T-helper 2 cell treated with Interferon-gamma antibody and Interleukin-4, amounts not matched to agents 5 μg/mL and 100 μg/mL, for 36 hours (primary cell): Measurements from ENCODE around the gene MAST2.
A peak's percentile ranks its signal among the peaks of the same experiment; 100 is the strongest.

Experiments used
- DNase-seq: peaks from one replicate; pipeline ENCODE4 v3.0.0; 2021; ENCODE audit warnings: low spot score
- H3K27ac Mint-ChIP-seq: one replicate; pipeline ENCODE4 v1.8.0; 2021; ENCODE audit warnings: mild to moderate bottlenecking, mixed read lengths
- H3K27me3 Mint-ChIP-seq: one replicate; pipeline ENCODE4 v1.8.0; 2021; ENCODE audit warnings: low read depth, mixed read lengths
- H3K36me3 Mint-ChIP-seq: one replicate; pipeline ENCODE4 v1.8.0; 2021; ENCODE audit warnings: low read depth, mixed read lengths
- H3K4me1 Mint-ChIP-seq: one replicate; pipeline ENCODE4 v1.8.0; 2021; ENCODE audit warnings: low read depth, mixed read lengths
- H3K4me3 Mint-ChIP-seq: one replicate; pipeline ENCODE4 v1.8.0; 2022; ENCODE audit warnings: mild to moderate bottlenecking, moderate library complexity, mixed read lengths
- H3K9me3 Mint-ChIP-seq: one replicate; pipeline ENCODE4 v1.8.0; 2021; ENCODE audit warnings: mixed read lengths

Gene MAST2

DNA sequence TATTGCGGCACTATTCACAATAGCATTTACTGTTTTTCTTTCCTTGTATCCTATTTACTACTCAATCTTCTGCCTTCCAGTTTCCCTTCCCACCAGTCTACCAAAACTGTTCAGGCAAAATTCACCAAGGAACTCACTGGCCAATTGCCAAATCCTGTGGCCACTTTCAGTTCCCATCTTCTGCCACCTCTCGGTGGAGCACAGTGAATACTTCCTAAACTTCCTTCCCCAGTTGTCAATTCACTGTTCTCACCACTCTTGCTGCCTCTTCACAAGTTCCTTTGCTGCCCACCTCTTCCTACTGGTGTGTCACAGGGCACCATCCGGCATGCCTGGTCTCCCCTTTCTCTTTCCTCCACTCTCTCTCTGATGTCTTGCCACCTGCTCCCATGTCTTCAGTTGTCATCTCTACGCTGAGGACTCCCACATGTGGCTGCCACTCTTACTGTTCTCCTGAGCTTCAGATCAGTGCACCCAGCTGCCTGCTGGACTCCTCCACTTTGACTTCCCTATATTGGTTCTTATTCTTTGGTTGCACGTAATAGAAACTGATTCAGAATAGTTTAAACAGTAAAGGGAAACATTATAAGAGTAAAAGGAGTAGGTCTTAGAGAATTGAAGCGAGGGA, 214.6 kb downstream of the MAST2 start:
- H3K4me1 Mint-ChIP-seq, result no peaks in the 10 kb centered on the region
- no peak overlapping the region for H3K4me3 Mint-ChIP-seq
- no peaks in the 10 kb centered on the region for H3K27me3 Mint-ChIP-seq
- no peak for DNase-seq
- H3K27ac Mint-ChIP-seq, result no peak overlapping the region
- no peaks in the 10 kb centered on the region for H3K9me3 Mint-ChIP-seq
- peaks cover 2% of the 10 kb centered on the region for H3K36me3 Mint-ChIP-seq

DNA sequence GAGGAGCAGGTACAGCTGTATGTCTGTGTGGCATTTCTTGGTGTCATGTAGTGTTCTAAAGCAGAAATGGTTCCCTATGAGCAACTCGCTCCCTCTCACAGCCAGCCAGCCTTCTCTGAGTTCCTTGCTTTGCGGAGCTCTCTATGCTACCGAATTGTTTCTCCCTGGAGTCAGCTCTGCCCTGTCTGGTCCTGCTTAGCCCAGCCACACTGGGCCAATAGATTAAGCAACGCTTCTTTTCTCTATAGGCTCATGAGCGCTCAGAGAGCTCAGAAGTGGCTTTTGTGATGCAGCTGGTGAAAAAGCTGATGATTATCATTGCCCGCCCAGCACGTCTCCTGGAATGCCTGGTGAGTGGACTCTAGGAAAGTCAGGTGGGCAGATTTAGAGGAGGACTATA, 215.9 kb downstream of the MAST2 start:
- Mint-ChIP-seq H3K27ac (no peak overlapping the region), H3K4me1 (no peaks in the 10 kb centered on the region), H3K9me3 (no peaks in the 10 kb centered on the region), H3K4me3 (no peak overlapping the region), H3K27me3 (no peaks in the 10 kb centered on the region), H3K36me3 (peaks cover 8% of the 10 kb centered on the region)
- DNase-seq, result no peak

DNA sequence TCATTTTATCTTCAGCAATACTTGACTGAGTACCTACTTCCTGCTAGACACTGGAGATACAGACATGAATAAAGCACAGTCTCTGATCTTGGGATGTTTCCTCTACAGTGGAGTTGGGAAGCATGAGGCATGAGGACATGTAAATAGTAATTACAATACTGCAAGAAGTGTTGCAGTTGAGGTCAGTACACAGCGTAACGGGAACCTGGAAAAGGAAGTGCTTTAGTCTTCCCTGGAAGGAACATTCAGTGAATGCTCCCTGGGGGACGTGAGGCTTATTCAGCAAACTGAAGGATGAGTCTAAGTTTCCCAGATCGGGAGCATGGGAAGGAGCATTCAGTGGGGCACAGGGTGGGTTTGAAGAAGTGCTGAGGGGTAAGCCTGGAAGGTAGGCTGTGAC, 216.6 kb downstream of the MAST2 start:
- Mint-ChIP-seq H3K27ac (no peak overlapping the region), H3K36me3 (peaks cover 6% of the 10 kb centered on the region), H3K4me3 (no peak overlapping the region), H3K27me3 (no peaks in the 10 kb centered on the region), H3K9me3 (no peaks in the 10 kb centered on the region), H3K4me1 (no peaks in the 10 kb centered on the region)
- DNase-seq, result no peak

DNA sequence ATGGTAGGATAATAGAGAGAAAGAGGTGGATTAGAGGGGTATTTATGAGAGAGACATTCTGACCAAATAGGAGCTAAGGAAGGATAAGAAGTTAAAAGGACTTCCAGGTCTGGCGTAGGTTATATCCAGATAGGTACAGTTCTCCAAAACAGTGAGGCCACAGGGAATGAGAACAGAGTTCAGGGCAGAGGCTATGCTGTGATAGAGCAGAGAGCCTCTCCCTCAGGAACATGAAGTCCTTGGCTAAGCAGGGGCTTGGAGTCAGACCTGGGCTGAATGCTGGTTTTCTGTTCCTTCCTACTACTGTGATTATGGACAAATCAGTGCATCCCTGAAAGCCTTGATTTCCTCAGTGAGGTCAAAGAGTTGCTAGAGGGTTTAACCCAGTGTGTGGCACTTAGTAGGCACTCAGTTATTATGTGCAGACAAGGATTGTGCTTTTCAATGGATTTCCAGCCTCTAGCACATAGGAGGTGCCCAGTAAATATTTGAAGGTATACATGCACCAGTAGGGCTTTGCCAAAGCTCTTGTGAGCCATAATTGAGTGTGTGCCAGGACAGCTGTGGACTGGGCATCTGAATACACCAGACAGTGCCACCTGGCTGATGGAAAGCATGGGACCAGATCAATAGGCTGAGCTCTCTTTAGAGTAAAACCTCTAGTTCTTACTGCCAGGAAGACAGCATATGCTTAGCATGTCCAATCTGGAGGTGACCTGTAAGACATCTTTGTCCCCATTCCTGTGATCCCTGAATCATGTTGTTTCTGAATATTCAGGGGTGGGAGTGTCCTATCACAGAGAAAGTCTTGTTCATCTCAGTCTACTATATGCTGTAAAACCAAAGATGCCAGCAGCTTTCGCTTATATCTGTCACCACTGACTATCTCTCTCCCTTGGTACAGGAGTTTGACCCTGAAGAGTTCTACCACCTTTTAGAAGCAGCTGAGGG, 217.9 kb downstream of the MAST2 start:
- Mint-ChIP-seq H3K27me3 (no peaks in the 10 kb centered on the region), H3K9me3 (no peaks in the 10 kb centered on the region), H3K4me1 (no peaks in the 10 kb centered on the region), H3K27ac (no peak overlapping the region), H3K4me3 (no peak overlapping the region), H3K36me3 (peaks cover 6% of the 10 kb centered on the region)
- no peak for DNase-seq

DNA sequence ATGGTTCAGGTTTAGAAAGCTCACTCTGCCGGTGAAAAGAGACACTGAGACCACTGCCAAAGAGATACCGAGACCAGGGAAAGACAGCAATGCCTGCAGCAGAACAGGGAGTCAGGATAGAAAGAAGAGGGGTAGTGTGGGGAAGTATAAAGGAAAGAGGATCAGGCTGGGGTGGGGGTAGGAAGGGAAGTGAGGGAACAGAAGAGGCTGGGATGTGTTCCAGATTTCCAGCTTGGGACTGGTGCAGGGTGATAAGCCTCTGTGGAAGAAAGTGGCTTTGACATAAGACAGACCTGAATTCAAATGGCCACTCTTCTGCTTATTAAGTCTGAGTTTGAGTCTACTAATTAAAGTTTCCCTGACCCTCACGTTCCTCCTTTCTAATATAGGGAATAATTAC, 223.1 kb downstream of the MAST2 start:
- no peak for DNase-seq
- no peak overlapping the region for H3K27ac Mint-ChIP-seq
- H3K4me1 Mint-ChIP-seq, result no peaks in the 10 kb centered on the region
- peaks cover 6% of the 10 kb centered on the region for H3K36me3 Mint-ChIP-seq
- H3K27me3 Mint-ChIP-seq, result no peaks in the 10 kb centered on the region
- no peaks in the 10 kb centered on the region for H3K9me3 Mint-ChIP-seq
- H3K4me3 Mint-ChIP-seq, result no peak overlapping the region

DNA sequence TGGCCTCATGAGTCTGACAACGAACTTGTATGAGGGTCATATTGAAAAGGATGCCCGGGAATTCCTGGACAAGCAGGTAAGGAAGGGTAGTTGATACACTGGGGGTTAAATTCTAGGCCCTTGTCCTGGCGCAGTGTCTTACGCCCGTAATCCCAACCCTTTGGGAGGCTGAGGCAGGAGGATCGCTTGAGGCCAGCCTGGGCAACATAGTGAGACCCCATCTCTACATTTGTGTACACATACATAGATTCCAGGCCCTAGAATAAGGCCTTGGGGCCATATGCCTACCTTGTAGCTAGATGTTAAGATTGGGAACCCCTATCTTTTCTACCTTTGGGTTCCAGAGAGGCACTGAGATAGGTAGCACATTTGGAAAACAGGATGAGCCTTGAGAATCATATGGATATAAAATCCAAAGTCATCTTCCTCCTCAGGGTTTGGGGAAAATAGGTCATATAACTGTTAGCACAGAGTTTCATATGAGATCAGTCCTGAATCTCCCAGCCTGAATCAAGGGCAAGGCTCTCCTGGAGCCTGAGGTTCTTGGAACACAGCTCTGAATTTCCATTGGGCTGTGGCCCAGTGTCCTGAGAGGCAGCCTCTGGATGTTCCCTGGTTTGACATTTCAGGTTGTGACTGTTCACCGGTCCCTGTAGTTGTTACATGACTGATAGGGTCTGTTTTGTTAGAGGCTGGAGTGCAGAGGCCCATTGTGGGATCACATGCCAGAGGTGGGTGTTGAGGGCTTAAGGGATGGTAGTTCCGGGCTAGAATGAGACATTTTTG, 224.6 kb downstream of the MAST2 start:
- Mint-ChIP-seq H3K27me3 (no peaks in the 10 kb centered on the region), H3K4me1 (no peaks in the 10 kb centered on the region), H3K27ac (no peak overlapping the region), H3K4me3 (no peak overlapping the region), H3K9me3 (no peaks in the 10 kb centered on the region), H3K36me3 (peaks cover 6% of the 10 kb centered on the region)
- no peak for DNase-seq

DNA sequence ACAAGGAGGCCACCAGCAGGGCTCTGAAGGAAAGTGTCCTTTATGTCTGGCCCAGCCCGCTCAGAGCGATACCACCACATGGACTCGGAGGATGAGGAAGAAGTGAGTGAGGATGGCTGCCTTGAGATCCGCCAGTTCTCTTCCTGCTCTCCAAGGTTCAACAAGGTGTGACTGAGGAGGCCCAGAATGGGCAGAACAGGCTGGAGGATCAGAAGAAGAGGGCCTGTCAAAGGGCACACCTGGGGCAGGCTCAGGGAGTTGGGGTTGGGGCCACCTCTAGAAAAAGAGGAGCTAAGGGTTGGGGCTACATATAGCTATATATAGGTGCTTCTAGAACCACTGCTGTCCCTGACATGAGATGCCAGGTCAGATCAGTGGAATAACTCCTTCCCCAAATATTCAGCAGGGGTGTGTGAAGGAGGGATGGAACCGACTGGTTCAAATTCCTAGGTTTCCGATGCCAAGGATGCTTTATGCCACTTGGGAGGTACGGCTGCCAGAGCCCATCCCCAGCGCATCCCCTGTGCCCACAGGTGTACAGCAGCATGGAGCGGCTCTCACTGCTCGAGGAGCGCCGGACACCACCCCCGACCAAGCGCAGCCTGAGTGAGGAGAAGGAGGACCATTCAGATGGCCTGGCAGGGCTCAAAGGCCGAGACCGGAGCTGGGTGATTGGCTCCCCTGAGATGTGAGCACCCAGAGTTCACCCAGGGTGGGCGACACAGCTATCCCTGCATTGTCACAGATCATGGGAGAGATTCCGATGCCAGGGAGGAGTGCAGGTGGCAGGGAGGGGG, 226.9 kb downstream of the MAST2 start:
- Mint-ChIP-seq H3K4me1 (no peaks in the 10 kb centered on the region), H3K9me3 (no peaks in the 10 kb centered on the region), H3K27ac (no peak overlapping the region), H3K36me3 (no peaks in the 10 kb centered on the region), H3K4me3 (no peak overlapping the region), H3K27me3 (no peaks in the 10 kb centered on the region)
- no peak for DNase-seq

DNA sequence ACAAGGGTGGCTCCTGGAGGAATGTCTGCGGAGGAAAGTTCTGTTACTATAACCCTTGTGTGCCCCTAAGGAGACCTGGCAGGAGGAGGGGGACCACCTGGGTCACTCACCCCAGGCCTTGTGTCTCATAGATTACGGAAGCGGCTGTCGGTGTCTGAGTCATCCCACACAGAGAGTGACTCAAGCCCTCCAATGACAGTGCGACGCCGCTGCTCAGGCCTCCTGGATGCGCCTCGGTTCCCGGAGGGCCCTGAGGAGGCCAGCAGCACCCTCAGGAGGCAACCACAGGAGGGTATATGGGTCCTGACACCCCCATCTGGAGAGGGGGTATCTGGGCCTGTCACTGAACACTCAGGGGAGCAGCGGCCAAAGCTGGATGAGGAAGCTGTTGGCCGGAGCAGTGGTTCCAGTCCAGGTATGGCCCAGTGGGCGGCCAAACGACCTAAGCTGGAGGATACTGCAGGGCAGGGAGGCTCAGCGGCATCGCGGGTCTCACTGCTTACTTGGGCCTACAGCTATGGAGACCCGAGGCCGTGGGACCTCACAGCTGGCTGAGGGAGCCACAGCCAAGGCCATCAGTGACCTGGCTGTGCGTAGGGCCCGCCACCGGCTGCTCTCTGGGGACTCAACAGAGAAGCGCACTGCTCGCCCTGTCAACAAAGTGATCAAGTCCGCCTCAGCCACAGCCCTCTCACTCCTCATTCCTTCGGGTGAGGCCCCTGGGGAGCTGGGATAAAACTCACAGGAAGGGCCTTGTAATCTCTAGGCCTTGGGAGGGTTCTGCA, 227.7 kb downstream of the MAST2 start:
- H3K9me3 Mint-ChIP-seq, result no peaks in the 10 kb centered on the region
- no peak overlapping the region for H3K27ac Mint-ChIP-seq
- H3K36me3 Mint-ChIP-seq, result no peaks in the 10 kb centered on the region
- no peaks in the 10 kb centered on the region for H3K27me3 Mint-ChIP-seq
- H3K4me1 Mint-ChIP-seq, result no peaks in the 10 kb centered on the region
- no peak overlapping the region for H3K4me3 Mint-ChIP-seq
- no peak for DNase-seq

DNA sequence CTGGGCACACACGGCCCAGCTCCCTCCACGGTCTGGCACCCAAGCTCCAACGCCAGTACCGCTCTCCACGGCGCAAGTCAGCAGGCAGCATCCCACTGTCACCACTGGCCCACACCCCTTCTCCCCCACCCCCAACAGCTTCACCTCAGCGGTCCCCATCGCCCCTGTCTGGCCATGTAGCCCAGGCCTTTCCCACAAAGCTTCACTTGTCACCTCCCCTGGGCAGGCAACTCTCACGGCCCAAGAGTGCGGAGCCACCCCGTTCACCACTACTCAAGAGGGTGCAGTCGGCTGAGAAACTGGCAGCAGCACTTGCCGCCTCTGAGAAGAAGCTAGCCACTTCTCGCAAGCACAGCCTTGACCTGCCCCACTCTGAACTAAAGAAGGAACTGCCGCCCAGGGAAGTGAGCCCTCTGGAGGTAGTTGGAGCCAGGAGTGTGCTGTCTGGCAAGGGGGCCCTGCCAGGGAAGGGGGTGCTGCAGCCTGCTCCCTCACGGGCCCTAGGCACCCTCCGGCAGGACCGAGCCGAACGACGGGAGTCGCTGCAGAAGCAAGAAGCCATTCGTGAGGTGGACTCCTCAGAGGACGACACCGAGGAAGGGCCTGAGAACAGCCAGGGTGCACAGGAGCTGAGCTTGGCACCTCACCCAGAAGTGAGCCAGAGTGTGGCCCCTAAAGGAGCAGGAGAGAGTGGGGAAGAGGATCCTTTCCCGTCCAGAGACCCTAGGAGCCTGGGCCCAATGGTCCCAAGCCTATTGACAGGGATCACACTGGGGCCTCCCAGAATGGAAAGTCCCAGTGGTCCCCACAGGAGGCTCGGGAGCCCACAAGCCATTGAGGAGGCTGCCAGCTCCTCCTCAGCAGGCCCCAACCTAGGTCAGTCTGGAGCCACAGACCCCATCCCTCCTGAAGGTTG, 231.4 kb downstream of the MAST2 start:
- no peaks in the 10 kb centered on the region for H3K4me1 Mint-ChIP-seq
- H3K4me3 Mint-ChIP-seq, result no peak overlapping the region
- no peaks in the 10 kb centered on the region for H3K36me3 Mint-ChIP-seq
- DNase-seq, result no peak
- H3K27ac Mint-ChIP-seq, result no peak overlapping the region
- H3K9me3 Mint-ChIP-seq, result no peaks in the 10 kb centered on the region
- H3K27me3 Mint-ChIP-seq, result no peaks in the 10 kb centered on the region

DNA sequence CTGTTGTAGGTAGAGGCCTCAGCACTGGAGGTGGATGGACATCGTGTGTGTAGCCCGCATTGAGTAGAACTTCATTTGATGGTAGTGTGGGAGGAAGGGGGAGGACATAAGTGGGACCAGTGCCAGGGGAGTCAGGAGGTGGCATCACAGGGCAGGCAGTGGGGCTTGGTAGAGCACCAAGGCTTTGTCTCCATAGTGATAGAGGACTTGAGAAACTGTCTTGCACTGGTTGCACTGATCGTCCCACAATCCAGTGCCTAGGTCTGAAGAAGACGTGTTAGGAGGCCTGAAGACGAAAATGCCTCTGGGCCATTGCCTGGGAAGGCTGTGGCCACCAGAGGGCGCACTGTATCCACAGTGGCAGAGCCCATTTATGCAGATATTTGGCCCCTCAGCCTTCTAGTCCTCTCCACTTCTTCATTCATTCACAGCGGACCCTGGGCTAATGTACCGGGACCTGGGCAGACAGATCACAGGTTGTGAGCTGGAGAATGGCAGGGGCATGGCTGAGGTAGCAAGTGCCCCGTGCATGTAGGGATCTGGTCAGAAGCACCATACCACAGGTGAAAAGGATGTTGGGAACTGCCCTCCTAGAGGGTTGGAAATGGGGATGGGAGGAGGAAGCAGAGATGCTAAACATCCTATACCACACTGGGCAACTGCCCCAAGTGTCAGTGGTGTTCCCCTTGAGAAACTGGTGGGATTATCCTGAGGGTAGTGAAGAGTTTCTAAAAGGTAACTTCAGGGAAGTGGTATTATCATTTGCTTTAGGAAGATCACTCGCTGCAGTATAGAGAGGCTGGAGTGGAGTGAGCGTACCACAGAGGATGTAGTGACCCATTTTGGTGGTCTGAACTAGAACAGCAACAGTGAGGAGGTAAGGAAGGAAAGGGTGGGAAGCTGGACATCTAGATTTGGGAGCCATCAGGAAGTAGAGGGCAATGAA, 233.8 kb downstream of the MAST2 start:
- no peaks in the 10 kb centered on the region for H3K9me3 Mint-ChIP-seq
- H3K4me1 Mint-ChIP-seq, result no peaks in the 10 kb centered on the region
- no peak overlapping the region for H3K4me3 Mint-ChIP-seq
- DNase-seq, result peak; percentile 71
- H3K36me3 Mint-ChIP-seq, result no peaks in the 10 kb centered on the region
- no peaks in the 10 kb centered on the region for H3K27me3 Mint-ChIP-seq
- H3K27ac Mint-ChIP-seq, result no peak overlapping the region

DNA sequence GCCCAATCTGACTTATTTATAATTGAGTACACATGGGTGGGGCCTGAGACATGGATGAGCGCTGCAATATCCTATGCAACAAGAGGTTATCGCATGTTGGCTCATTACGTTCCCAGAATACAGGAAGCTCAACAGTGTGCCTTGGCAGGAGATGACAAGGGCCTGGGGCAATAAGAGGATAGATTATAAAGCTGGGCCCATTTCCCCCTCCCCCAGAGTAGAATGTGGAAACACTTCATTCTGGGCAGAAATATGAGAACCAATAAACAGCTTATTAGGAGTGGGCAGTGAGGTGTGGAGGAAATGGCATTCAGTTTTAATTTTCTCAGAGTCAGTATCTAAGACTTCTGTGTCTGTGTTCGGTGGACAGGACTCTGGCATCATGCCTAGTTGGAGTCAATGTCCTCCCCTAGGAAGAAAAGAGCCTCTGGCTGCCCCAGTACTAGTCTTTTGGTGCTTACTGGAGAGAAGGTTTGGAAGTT, 236.2 kb downstream of the MAST2 start:
- Mint-ChIP-seq H3K4me3 (no peak overlapping the region), H3K36me3 (no peaks in the 10 kb centered on the region), H3K9me3 (no peaks in the 10 kb centered on the region), H3K27me3 (no peaks in the 10 kb centered on the region), H3K27ac (no peak overlapping the region), H3K4me1 (peaks cover 4% of the 10 kb centered on the region)
- DNase-seq, result no peak
